ENCODE data around the gene TIAM2.
A peak's percentile ranks its signal among the peaks of the same experiment; 100 is the strongest.
"Not testable (repeated sequence)": the region's sequence is repeated elsewhere in the genome, so short reads cannot be mapped to it uniquely, and the experiment has no call there.

The TIAM2 gene

DNA sequence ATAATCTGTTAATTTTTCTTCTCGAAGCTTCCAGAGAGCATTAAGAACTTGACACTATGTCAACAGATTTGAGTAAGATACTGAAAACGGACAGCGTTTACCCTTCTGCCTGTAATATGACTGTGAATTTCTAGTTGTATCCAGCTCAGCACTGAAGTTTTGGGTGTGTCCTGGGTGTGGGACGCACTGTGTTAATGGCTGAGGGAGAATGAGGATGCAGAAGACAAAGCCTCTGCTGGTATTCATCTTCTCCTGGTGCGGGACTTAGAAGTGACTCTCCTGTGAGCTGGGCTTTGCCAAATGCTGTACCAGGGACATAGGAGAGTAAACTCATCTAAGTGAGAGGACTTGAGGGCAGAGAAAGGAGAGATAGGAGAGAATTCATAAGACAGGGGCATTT lies 178.4 kb downstream of the TIAM2 start:
- DNase-seq, result no peak

DNA sequence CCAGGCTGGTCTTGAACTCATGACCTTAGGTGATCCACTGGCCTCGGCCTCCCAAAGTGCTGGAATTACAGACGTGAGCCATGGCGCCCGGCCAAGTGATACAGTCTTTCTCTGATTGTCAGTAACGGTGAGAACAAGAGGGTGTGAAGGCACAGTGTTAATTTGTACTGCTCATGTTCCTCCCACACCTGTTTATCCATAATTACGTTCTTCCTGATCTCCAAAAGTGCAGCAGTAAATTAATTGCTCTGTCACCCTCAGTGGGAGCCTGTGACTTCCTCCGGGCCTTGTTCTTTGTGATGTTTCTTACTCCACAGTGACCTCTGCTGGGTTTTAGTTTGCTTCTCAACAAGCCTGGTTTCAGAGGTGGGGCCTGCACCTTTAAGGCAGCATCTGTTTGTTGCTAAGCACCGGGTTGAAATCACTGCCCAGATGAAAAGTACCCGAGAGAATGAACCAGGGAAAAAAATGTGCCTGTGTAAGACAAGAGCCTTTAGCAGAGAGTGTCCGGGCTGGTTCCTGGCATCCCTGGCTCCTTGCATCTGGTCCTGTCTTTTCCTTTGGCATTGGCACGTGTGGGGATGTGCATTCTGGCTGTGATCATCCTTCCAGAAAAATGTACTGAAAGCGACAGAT lies 179.6 kb downstream of the TIAM2 start:
- DNase-seq, result peak; percentile 66

DNA sequence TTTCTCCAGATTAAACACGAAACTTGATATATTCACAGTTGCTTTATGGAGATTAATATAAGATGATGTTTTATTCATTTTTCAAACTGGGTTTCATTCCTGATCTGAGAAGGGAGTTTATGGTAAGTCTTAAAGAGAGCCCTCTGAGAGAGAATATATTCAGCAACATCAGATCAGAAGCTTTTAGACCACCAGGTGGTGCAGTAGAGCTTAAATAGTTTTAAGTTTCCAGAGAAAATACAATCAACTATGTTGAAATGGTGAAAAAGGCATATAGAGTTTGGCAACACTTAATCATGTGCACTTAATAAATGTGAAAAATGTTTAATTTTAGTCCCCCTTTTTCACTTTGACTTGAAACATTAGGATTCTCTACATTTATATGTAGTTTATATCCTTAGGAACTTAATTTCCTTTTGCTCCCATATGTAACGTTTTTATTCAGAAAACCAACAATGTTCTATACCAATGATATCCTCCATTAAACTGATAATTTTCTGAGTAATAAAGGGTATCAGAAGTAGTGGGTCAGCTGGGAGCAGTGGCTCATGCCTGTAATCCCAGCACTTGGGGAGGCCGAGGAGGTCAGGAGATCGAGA lies 182.3 kb downstream of the TIAM2 start:
- DNase-seq, result peak; percentile 54

DNA sequence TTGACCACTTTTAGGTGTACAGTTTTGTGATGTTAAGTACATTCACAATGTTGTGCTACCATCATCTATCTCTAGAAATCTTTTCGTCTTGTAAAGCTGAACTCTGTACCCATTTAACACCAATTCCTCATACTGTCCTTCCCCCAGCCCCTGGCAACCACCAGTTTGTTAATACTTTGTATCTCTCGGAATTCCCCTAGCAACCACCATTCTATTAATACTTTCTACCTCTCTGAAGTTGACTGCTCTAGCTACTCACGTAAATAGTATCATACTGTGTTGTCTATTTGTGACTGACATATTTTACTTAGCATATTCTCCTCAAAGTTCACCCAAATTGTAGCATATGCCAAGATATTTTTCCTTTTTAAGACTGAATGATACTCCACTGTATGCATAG lies 186.4 kb downstream of the TIAM2 start:
- DNase-seq, result no peak

DNA sequence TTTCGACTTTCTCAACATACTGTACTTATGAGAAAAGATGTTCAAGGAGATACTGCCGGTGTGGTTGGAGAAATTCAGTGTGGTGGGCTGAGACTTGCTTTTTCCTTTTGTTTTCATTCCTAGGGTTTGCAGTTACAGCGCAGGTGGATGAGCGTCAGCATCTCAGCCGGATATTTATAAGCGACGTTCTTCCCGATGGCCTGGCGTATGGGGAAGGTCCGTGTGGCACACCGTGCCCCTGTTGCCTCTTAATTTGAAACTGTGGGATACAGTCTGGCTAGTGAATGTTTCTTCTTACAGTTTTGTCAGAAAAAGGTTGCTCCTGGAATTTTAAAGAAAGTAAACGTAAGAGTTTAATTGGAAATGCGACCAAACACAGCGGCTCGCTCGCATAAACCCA lies 187.0 kb downstream of the TIAM2 start:
- no peak for DNase-seq

DNA sequence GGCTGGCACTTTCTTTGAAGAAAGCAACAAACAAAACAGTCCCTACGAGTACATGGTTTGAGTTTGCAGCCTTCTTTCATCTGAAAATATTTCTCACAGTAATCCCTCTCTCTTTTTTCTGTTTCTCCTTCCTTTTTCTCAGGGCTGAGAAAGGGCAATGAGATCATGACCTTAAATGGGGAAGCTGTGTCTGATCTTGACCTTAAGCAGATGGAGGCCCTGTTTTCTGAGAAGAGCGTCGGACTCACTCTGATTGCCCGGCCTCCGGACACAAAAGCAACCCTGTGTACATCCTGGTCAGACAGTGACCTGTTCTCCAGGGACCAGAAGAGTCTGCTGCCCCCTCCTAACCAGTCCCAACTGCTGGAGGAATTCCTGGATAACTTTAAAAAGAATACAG lies 188.0 kb downstream of the TIAM2 start:
- no peak for DNase-seq

DNA sequence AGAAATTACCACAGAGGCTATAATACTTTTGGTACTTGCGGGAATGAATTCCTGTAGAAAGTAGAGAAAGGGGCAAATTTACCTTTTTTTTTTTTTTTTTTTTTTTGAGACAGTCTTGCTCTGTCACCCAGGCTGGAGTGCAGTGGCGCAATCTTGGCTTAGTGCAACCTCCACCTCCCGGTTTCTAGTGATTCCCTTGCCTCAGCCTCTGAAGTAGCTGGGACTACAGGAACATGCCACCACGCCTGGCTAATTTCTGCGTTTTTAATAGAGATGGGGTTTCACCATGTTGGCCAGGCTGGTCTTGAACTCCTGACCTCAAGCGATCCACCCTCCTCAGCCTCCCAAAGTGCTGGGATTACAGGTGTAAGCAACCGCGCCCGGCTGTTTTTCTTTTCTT lies 189.9 kb downstream of the TIAM2 start:
- not testable (repeated sequence) for DNase-seq

DNA sequence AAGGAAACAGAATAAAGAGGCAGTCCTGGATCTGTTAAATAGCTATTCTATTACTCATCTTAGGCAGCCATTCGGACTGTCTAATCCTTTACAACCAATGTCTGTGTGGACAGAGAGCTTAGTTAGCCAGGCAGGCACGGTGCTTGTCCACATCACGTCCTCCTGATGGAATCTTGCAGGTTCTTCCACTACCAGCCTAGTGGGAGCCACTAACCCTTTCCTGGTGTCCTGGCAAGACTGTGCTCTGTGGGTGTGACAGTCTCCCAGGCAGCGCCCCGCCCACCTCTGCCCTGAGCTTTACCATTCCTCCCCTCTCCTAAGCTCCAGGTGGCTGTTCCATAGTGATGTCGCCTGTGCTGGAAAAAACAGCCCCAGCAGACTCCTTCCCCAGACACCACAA lies 190.4 kb downstream of the TIAM2 start:
- no peak for DNase-seq

DNA sequence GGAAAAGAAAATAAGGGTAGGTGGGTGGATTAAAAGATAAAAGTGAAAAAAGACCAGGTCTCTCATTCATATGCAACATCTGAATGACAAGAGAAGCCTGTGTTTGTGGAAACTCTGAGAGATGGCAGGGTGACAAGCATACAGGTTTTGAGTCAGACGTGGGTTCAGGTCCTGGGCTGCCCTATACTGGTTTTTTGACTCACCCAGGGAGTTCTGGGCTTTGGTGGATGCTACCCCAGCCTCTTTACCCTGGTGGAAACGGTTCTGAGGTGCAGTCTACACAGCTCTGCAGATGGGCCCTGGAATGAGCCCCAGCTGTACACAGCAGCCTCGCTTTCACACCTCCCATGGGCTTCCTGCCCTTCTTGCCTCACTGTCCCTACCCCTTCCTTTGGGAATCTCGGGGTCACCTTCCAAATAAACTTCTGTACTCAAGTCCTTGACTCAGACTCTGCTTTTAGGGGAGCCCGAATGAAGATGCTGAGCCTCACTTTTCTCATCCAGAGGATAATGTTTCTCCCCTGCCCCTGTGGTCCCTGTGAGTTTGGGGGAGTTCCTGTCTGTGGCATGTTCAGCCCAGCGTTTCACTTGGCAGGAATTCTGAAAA lies 191.0 kb downstream of the TIAM2 start:
- DNase-seq, result no peak

DNA sequence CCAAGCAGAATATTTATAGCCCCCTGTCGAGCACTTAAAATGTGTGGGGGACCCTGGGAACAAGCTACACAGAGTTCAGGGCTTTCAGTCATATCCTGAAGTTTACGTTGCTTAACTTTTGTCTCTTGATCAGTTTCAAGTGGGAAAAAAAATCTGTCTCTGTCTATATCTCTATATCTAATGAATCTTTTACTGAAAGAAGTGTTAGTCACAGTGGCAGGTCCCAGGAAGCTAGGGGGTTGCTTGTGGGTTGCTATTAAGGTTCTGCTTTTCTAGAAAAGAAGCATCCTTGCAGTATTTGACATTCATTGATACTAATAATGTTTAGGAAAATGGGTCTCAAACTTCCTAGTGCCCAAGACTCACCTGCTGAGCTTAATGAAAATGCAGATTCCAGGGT lies 192.0 kb downstream of the TIAM2 start:
- DNase-seq, result no peak

DNA sequence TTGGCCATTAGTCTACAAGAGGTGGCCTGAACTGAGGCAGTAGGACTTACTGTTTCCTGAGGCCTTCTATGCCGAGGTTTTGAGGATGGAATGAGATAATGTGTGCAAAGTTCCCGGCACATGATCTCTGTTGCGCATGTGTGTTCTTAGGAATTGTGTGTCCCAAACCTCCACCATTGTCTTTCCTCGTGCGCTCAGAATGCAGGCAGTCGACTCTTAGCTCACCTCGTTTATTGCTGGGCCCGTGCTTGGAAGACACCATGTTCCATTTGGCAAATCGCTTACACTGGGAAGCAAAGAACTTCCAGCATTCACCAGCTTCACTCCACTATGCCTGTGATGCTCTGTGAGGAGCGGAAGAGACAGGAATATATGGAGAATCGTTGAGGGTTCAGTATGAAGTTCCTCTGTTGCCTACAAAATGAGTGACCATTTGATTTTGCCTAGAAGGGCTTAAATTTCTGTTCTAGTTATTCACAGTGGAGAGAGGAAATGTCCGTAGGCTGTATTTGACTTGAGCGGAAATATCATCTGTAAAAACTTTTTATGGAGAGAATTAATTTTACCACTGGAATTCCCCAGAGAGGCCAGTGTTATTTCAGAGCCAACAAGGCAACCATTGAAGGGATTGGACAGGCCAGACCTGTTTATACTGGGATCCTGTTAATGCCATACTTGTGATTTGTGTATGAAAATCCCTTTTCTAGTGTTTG lies 193.0 kb downstream of the TIAM2 start:
- DNase-seq, result no peak

DNA sequence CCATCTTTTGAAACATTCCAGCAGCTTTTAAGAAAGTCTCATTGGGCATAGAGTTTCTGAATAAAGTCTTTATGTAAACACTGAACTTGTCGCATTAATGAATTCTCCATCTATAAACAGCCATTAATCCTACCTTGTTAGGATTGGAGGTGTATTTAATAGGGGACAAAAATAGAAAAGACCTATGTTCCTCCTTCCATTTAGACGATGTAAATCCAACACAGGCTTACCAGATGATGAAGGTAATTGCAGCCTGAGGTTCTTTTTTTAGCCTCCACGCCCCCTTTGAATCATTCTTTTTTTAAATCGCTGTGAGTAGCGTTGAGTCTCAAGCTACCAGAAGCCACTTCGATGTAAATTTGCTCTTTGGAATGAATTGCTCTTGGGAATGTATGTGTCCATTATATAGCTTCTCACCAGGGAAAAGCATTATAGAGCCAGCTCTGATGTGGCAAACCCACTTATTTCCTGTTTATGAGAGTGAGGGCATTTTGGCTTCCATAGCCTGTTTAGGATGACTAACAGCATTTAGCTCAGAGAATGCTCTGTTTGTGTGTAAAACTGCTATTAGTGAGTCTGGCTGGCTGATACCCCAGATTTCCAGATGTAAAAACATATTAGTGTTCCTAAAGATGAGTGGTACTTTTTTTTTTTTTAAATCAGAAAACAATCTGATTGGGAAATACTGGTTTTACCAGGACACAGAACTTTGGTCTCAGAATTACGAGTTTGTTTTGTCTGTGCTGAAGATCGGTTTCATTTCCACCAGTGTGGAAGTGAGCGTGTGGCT lies 193.8 kb downstream of the TIAM2 start:
- DNase-seq, result no peak

DNA sequence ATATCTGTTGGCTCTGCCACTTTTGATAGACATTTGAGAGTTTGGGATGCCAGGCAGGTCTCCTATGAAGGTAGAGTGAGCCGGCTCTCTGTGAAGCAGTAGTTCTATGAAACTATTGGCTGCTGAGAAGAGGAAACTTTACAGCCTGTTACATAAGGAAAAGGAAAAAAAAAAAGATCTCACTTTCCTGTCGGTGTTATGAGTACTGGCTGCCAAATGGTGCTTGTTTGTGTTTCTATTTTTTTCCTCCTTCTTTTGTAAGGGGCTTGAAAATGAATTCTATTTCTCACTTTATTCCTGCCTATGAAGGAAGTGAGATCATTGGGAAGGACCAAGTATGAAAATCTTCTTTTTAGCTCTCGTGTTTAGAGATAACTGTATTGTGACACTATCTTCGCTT lies 195.6 kb downstream of the TIAM2 start:
- no peak for DNase-seq

DNA sequence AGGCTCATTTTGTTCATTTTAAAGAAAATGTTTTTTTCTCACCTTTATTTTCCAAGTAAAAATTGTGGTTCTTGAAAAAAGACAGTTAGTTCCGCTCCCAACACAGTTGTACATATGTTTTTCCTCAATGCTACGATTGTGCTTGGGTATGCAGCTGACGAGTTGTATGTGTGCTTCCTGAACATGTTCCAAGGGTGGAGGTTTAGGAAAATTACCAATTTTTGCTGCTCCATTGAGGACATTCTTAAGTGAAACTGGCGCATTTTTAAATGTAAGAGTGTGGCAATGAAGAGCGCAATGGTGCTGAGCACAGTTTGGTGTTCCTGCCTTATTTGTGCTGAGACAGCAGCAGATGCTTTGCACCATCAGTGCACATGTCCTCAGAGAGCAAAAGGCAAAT lies 198.4 kb downstream of the TIAM2 start:
- no peak for DNase-seq

DNA sequence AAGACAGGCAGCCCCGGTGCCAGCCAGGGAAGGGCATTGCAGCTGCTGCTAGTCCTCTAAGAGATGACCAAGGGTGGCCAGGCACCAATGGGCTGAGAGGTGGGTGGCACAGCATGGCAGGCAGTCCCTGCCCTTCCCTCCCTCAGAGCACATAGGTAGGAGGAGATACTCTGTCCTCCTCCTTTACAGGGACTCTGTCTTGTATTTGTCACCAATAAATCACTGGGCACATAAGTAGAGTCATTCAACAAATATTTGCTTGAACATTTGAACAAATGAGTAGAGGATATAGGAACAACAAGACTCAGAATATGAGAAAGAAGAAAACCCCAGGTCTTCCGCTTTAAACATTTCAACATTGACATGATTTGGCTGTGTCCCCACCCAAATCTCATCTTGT lies 199.3 kb downstream of the TIAM2 start:
- DNase-seq, result no peak

DNA sequence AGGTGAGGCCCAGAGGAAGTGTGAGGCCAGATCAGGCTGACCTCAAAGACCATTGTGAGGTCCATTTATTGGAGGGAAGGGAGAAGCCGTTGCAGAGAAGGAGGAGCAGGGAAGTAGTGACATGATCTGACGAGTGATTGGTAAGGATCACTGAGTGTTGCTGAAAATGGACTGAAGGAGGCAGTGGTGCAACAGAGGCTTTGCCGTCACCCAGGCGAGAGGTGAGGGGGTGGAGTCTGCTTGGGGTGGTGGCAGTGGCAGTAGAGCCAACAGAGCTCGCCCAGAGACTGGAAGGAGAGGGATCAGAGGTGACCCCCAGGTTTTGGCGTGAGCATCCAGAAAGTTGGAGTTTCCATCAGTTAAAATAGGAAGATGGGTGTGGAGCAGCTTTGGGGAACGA lies 200.8 kb downstream of the TIAM2 start:
- DNase-seq, result no peak

DNA sequence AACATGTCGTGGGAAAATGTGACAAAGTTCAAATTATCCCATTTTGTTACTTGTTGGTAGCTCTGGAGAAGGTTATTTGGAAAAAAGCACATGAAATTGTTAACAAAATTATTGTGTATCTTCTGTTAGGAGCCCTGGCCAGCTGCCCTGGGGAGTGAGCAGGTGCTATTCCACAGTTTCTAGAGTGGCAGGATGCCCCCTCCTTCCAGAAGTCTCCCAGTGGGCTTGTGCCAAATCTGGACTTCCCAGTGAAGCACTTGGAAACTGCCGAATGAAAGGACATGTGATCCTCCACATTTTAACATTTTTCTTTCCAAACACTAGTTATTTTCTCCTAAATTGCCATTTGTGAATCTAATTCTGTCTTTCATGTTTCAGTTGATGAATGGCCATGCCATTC lies 201.8 kb downstream of the TIAM2 start:
- DNase-seq, result no peak

DNA sequence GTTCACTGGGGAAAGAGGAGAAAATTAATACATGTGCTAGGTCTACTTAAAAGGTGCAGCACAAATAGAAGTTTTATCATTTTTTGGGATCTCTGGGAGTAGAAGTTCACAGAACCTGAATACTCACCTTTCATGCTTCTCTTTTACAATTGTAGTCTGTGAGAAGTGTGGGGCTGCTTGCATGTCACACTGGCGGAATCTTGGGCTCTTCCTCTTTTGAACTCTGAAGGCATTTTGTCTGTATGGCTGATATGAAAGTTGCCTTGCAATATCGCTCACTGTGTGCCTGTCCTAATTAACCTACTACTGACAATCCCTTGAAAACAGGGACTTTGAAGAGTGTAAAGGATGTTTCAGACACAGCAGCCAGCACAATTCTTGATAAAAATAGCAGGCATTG lies 202.8 kb downstream of the TIAM2 start:
- DNase-seq, result no peak

DNA sequence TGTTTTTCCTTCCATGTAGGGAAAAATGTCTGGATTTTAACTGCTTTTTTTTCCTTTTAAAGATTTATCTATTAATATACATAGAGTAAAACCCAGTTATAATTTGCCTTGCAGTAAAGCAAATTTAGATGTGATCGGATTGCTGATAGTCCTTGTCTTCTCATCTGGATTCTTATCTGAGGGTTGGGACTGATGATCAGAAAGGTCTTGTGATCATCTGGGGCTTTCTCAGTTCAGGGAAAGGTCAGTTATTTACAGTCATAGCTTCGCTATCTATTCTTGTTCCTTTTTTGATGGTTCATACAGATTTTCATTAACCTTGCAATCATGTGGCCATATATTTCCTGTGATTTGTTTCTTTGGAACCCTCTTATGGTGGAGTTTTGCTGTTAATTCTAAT lies 204.9 kb downstream of the TIAM2 start:
- no peak for DNase-seq

DNA sequence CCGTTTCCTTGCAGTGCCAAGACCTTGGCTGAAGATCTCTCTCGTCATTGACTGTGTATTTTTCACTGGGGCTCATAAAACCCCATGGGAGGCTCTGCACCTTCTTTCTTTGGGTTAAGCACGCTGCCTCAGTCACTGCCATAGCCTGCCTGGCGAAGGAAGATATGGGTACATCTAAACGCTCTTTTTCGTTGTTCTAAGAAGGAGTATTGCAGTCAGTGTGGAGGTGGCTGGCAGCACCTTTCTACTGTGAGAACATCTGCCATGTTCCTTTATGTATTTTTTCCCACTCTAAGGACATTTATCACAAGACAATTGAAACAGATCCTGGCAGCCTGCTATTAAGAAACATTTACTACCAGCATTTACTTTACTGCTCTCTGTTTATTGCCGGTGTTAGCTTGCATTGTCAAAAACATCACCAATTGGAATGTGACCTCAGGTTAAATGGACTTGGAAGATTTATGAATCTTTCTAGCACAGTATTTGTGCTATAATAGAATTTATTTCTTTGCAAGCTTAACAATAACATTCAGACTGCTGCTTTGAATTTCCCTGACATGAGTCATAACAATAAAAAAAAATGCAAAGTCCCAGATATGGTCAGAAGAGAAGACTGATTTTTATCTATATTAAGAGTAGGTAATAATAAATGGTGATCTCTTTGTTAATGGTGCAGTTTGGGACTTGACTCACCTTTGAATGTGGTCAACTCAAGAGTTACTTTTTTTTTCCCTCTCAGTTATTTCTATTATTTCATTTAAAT lies 206.5 kb downstream of the TIAM2 start:
- DNase-seq, result no peak

DNA sequence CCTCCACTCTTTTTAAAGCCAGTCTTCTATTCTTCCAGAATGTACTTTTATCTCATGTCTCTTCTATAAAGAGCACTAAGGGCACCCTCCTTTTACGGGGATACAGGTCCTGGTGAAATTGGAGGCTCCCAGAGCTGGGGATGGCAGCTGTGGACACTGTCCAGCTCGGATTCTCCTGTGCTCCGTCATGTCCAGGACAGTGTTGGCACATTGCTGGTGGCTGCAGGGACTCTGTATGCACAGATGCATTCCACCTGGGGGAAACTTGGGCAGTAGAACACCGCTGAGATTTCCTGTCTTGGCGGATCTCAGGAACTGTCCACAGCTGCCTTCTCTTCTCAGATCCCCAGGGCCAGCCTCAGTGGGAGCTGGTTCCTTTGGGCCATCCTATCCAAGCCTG lies 212.1 kb downstream of the TIAM2 start:
- no peak for DNase-seq

DNA sequence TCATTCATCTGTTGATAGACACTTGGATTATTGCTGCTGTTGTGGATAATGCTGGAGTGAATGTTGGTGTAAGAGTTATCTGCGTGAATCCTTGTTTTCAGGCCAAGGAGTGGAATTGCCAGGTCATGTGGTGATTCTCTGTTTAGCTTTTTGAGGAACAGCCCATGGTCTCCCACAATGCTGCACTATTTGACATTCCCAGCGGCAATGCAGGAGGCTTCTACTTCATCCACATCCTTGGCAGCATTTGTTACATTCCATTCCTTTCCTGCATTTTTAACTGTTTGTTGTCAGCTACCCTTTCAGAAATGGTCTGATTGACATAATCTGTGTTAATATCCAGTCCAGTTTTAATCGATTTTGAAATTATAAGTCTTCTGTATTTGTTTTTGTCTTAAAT lies 217.0 kb downstream of the TIAM2 start:
- DNase-seq, result no peak
